Transverse colon (tissue), 4 donors: Measurements from ENCODE around the gene PDZD2. TPM values are rescaled to one million over a fixed set of nuclear protein-coding genes. Genes with fewer than 3 reads are reported as not detected.

ENCODE experiments used
- DNase-seq: peaks from one replicate; pipeline ENCODE4 v3.0.0-alpha.2; 2019
- H3K27ac ChIP-seq, 4 donors: fragments of 200-600 bp; sonication (generic); 2 replicates each; pipeline ENCODE4 v1.5.1; 2016 to 2018; ENCODE audit warnings: inconsistent platforms in 4 of 4
- H3K27me3 ChIP-seq: fragments of 200-600 bp; sonication (generic); 2 replicates; pipeline ENCODE4 v1.5.1; 2017; ENCODE audit warnings: inconsistent platforms
- H3K36me3 ChIP-seq, 4 donors: fragments of 200-600 bp; sonication (generic); 2 replicates each; pipeline ENCODE4 v1.5.1; 2017 to 2019; ENCODE audit warnings: inconsistent platforms in 4 of 4
- H3K4me1 ChIP-seq, 4 donors: fragments of 200-600 bp; sonication (generic); 2 replicates each; pipeline ENCODE4 v1.5.1; 2017 to 2020; ENCODE audit warnings: inconsistent platforms in 4 of 4
- H3K4me3 ChIP-seq, 4 donors: fragments of 200-600 bp; sonication (generic); 1 replicate in 1 of 4; 2 replicates in 3 of 4; pipeline versions ENCODE4 v1.5.1 to v1.6.1; 2017 to 2019; ENCODE audit warnings: inconsistent platforms in 4 of 4
- H3K9me3 ChIP-seq, 2 donors: fragments of 200-600 bp; sonication (generic); 2 replicates each; pipeline ENCODE4 v1.5.1; 2017 to 2019; ENCODE audit warnings: inconsistent platforms in 2 of 2
- EP300 ChIP-seq: sonication (generic); formaldehyde crosslinking; IDR thresholded peaks from one replicate; pipeline ENCODE4 v1.6.1; 2017; ENCODE audit warnings: antibody characterized with exemption, low read depth
- POLR2A ChIP-seq: fragments of 450-650 bp; IDR thresholded peaks from one replicate; pipeline ENCODE4 v1.6.1; 2016; ENCODE audit warnings: antibody characterized with exemption, mild to moderate bottlenecking, moderate library complexity
- POLR2AphosphoS5 ChIP-seq, 3 donors: sonication (generic); formaldehyde crosslinking; IDR thresholded peaks; one replicate each; pipeline ENCODE4 v1.6.1; 2016; ENCODE audit warnings: antibody characterized with exemption in 3 of 3
- whole genome bisulfite sequencing, 2 donors: methylation state at CpG; one replicate each; pipeline ENCODE4 v1.1.5; 2018; ENCODE audit warnings: low coverage in 1 of 2; 5-methylcytosine and 5-hydroxymethylcytosine counted together
- in situ Hi-C, 4 donors: fragments of 200-750 bp; cut with MboI; loops; one replicate each; pipeline versions ENCODE4 v1.15.0 to v1.15.1; 2017; ENCODE audit warnings: low sequenced_read_pairs in 3 of 4, low pct_ligation_motif_present in 1 of 4, low pct_unique_long_range_greater_than_20kb in 1 of 4
- intact Hi-C: fragments of 100-400 bp; cut with DNase I; formaldehyde crosslinking; loops from one replicate; pipeline ENCODE4 v1.15.1; 2023; ENCODE audit warnings: low total_unique reads
- total RNA-seq, 4 donors: library from RNA; depleted of rRNA; stranded (reverse); fragments of >200 nt; gene quantifications; one replicate each; pipeline ENCODE4 v1.1.0, GENCODE V29; 2016
- TF ChIP-seq, protein P1 (sequence below), 5 experiments: fragments of 200-600 bp in 3 of 5; fragments of 450-650 bp in 2 of 5; sonication (generic) in 3 of 5; IDR thresholded peaks; 1 replicate in 2 of 5; 2 replicates in 3 of 5; pipeline ENCODE4 v1.5.1; 2016 to 2017; ENCODE audit warnings: antibody characterized with exemption in 5 of 5, inconsistent platforms in 3 of 5, mild to moderate bottlenecking in 2 of 5, moderate library complexity in 1 of 5

Gene PDZD2
- total RNA-seq, 4 donors from 2014 or later, result 2.0 to 3.7 (median 2.8) TPM

- Histone ChIP-seq H3K36me3 (no peaks in the 10 kb centered on the region), H3K27me3 (no peaks in the 10 kb centered on the region), H3K27ac (no peak overlapping the region), H3K4me1 (no peaks in the 10 kb centered on the region), H3K9me3 (no peaks in the 10 kb centered on the region), H3K4me3 (no peak overlapping the region)
- in situ Hi-C loops (no loop called here), intact Hi-C loops (no loop called here)
- TF ChIP-seq EP300, result no peak
- no peak for TF ChIP-seq POLR2A
- TF ChIP-seq, protein P1, sequence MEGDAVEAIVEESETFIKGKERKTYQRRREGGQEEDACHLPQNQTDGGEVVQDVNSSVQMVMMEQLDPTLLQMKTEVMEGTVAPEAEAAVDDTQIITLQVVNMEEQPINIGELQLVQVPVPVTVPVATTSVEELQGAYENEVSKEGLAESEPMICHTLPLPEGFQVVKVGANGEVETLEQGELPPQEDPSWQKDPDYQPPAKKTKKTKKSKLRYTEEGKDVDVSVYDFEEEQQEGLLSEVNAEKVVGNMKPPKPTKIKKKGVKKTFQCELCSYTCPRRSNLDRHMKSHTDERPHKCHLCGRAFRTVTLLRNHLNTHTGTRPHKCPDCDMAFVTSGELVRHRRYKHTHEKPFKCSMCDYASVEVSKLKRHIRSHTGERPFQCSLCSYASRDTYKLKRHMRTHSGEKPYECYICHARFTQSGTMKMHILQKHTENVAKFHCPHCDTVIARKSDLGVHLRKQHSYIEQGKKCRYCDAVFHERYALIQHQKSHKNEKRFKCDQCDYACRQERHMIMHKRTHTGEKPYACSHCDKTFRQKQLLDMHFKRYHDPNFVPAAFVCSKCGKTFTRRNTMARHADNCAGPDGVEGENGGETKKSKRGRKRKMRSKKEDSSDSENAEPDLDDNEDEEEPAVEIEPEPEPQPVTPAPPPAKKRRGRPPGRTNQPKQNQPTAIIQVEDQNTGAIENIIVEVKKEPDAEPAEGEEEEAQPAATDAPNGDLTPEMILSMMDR (IDR thresholded peaks at IDR 0.05), result no peak
- TF ChIP-seq POLR2AphosphoS5 (IDR thresholded peaks at IDR 0.05), result no peak
- no peak for DNase-seq
- WGBS, 2 donors, result 66 to 71% methylated on average over 5 to 7 of the region's 7 CpGs
Measured at GRCh38 chr5:32042551-32042961, 403.6 kb downstream of the PDZD2 start.

DNA sequence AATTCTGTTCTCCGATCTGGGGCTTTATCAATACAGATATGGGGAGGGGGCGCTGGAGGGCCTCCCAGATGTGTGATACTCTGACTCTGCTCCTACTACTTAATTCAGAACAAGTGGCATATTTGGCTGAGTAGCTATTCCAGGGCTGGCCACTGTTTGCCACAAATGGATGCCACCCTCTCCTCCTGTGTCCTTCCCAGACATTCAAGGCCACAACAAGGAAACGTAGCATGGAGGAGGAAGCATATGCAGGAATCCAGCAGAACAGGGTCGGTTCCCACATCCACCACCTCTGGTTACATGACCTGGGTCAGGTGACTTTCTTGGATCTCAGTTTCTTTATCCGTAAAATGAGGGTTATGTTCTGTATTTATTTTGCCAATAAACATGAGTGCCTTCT, 404.2 kb downstream of the PDZD2 start:
- TF ChIP-seq EP300 (no peak), POLR2AphosphoS5 (IDR thresholded peaks at IDR 0.05) (no peak), POLR2A (no peak)
- TF ChIP-seq, protein P1 (IDR thresholded peaks at IDR 0.05), result no peak
- intact Hi-C loops, result no loop called here
- Histone ChIP-seq H3K4me1 (no peaks in the 10 kb centered on the region), H3K36me3 (no peaks in the 10 kb centered on the region), H3K27ac (no peak overlapping the region), H3K4me3 (no peak overlapping the region), H3K27me3 (no peaks in the 10 kb centered on the region), H3K9me3 (no peaks in the 10 kb centered on the region)
- DNase-seq, result no peak
- in situ Hi-C loops, result no loop called here
- WGBS, 2 donors, result 86 to 90% methylated on average over 2 to 5 of the region's 5 CpGs

DNA sequence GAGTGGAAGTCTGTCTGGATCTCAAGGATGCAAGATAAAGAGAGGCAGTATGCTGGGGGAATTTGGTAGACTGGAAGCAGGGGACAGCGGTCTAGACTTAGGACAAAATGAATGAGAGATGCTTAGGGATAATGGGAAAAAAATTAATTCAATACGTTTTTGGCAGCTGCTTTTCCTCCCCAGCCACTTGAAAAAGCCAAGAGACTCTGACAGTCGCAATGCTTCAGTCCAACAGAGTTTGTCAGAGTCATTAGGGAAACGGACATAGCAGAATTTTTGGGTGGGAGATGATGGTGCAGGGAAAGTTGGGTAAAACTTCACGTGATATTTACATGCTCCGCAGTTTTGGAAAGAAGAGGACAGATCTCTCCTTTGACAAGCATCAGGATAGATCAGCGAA, 405.5 kb downstream of the PDZD2 start:
- Histone ChIP-seq H3K27ac (no peak overlapping the region), H3K36me3 (no peaks in the 10 kb centered on the region), H3K4me1 (no peaks in the 10 kb centered on the region), H3K9me3 (no peaks in the 10 kb centered on the region), H3K27me3 (no peaks in the 10 kb centered on the region), H3K4me3 (no peak overlapping the region)
- no peak for DNase-seq
- TF ChIP-seq POLR2A (no peak), POLR2AphosphoS5 (IDR thresholded peaks at IDR 0.05) (no peak), EP300 (no peak)
- TF ChIP-seq, protein P1 (IDR thresholded peaks at IDR 0.05), result no peak
- intact Hi-C loops (no loop called here), in situ Hi-C loops (no loop called here)
- WGBS, 2 donors, result 65 to 69% methylated on average over 7 of the region's 7 CpGs

GRCh38 chr5:32044939-32045338, 406.0 kb downstream of the PDZD2 start:
- intact Hi-C loops, result no loop called here
- H3K4me3 ChIP-seq, result no peak overlapping the region
- no peaks in the 10 kb centered on the region for H3K9me3 ChIP-seq
- in situ Hi-C loops, result no loop called here
- H3K27ac ChIP-seq, result no peak overlapping the region
- no peaks in the 10 kb centered on the region for H3K27me3 ChIP-seq
- no peak for TF ChIP-seq EP300
- TF ChIP-seq POLR2A, result no peak
- no peak for TF ChIP-seq POLR2AphosphoS5 (IDR thresholded peaks at IDR 0.05)
- TF ChIP-seq, protein P1 (IDR thresholded peaks at IDR 0.05), result no peak
- no peaks in the 10 kb centered on the region for H3K4me1 ChIP-seq
- H3K36me3 ChIP-seq, result no peaks in the 10 kb centered on the region
- no peak for DNase-seq
